ENCODE measurements around the gene MYRFL.
"Not testable (repeated sequence)": the region's sequence is repeated elsewhere in the genome, so short reads cannot be mapped to it uniquely, and the experiment has no call there.

MYRFL gene

DNA sequence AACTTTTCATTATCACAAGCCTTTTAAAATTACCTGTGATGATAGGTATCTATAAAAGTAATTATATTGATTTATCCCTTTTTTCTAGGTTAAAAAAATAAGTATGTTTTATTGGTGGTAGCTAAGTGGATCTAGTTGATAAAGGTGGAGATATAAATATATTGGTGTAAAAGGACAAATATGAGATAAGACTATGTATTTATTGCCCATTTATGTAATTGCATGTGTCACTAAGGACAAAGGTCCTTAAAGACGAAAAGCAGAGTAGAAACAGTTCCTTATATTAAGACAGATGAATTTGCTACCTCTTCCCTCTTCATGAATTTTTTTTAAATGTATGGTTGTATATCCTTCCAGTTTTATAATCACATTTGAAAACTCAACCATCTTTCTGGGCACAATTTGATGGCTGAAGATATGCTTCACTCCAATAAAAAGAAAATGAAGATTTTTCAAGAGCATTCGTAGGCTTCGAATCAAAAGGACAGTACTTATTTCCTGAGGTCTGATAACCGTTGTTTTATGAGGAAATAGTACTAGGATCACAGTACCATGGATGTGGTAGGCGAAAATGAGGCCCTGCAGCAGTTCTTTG lies at the start of gene MYRFL:
Gene MYRFL (plus strand): TSS at position 262 of the 595 bp plus-strand sequence. CDS start 291 bp downstream, at position 553.
- TF ChIP-seq ZNF274 (IDR thresholded peaks at IDR 0.05; ENCODE audit: low read depth, low read length) = no peak
- no peak within 1 kb of the TSS for H3K4me3 ChIP-seq (ENCODE audit: low read length)

DNA sequence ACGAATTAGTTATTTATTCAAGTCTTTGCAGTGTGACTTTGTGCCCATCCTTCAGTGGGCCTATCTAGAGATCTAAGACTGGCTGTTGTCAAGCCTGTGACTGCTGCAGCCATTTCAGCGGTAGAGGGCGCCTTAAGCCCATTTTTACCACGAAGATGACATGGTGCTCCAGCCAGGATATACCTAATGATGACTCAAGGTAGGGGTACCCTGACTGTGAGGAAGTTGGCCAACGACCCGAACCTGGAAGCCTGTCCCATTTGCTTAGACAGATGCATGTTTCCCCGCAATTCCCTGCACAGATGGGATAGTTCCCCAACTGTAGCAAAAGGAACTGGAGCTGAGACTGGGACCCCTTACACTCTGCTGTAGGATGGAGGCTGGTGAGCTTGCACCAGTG lies 45.1 kb upstream of the MYRFL start:
- H3K4me3 ChIP-seq (ENCODE audit: low read length) = no peak overlapping the region

DNA sequence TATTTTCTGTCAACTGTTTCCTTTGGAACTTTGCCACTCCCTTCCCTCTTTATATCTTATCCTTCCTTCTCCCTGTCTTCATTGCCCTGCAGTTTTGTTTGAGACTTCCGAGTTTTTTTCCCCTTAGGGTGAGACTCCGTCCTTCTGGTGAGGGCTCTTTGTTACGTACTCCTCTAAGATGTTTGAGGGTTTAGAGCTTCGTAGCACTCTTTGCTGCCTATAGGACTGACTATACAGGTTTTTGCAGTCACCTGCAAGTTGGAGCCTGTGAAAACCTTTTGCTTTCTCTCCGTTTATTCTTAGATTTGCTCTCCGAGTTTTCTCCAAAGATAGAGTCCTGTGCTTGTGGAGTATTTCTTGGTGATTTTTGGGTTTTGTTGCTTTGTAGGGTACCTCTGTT lies 41.7 kb upstream of the MYRFL start:
- no peak for TF ChIP-seq ZNF274 (IDR thresholded peaks at IDR 0.05; ENCODE audit: low read depth, low read length)
- H3K4me3 ChIP-seq (ENCODE audit: low read length) = no peak overlapping the region

More for the DNA sequence above, 45.1 kb upstream of the MYRFL start:
- TF ChIP-seq ZNF274 (IDR thresholded peaks at IDR 0.05; ENCODE audit: low read depth, low read length) = no peak

DNA sequence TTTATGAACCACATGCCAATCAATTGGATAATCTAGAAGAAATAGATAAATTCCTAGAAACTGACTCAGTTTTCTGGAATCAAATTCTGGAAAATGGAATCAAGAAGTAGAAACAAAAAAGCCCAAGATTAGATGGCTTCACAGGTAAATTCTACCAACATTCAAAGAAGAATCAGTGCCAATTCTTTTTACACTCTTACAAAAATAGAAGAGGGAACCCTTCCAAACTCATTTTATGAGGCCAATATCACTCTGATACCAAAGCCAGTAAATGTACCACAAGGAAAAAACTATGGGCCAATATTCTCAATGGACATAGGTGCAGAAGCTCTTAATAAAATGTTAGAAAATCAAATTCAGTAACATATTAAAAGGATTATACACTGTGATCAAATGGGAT lies 35.7 kb upstream of the MYRFL start:
- TF ChIP-seq ZNF274 (IDR thresholded peaks at IDR 0.05; ENCODE audit: low read depth, low read length) = no peak
- no peak overlapping the region for H3K4me3 ChIP-seq (ENCODE audit: low read length)

DNA sequence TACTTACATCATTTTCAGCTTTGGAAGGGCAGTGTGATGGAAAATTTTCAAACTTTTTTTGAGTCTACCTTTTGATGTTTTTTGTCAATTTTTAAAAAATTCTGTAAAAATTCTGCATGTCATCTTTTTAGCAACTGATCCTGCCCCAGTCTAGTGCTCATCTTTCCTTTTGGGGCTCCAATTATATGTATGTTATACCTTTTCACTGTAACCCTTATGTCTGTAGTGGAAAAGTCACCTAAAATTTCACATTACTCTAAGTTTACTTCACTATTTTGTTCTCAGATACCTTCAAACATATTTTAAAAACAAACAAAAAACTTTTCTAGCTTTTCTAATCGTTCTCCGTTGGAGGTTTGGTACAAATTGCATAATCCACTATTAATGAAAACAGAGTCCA lies 32.5 kb upstream of the MYRFL start:
- no peak overlapping the region for H3K4me3 ChIP-seq (ENCODE audit: low read length)
- no peak for TF ChIP-seq ZNF274 (IDR thresholded peaks at IDR 0.05; ENCODE audit: low read depth, low read length)

DNA sequence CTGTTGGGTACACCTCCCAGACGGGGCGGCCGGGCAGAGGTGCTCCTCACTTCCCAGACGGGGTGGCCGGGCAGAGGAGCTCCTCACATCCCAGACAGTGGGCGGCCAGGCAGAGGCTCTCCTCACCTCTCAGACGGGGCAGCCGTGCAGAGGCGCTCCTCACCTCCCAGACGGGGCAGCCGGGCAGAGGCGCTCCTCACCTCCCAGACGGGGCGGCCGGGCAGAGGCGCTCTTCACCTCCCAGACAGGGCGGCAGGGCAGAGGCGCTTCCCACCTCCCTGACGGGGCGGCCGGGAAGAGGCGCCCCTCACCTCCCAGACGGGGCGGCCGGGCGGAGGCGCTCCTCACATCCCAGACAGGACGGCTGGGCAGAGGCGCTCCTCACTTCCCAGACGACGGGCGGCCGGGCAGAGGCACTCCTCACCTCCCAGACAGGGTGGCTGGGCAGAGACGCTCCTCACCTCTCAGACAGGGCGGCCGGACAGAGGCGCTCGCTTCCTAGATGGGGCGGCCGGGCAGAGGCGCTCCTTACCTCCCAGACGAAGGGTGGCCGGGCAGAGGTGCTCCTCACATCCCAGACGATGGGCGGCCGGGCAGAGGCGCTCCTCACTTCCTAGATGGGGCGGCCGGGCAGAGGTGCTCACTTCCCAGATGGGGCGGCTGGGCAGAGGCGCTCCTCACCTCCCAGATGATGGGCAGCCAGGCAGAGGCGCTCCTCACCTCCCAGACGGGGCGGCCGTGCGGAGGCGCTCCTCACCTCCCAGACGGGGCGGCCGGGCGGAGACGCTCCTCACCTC lies 17.7 kb upstream of the MYRFL start:
- not testable (repeated sequence) for H3K4me3 ChIP-seq (ENCODE audit: low read length)

DNA sequence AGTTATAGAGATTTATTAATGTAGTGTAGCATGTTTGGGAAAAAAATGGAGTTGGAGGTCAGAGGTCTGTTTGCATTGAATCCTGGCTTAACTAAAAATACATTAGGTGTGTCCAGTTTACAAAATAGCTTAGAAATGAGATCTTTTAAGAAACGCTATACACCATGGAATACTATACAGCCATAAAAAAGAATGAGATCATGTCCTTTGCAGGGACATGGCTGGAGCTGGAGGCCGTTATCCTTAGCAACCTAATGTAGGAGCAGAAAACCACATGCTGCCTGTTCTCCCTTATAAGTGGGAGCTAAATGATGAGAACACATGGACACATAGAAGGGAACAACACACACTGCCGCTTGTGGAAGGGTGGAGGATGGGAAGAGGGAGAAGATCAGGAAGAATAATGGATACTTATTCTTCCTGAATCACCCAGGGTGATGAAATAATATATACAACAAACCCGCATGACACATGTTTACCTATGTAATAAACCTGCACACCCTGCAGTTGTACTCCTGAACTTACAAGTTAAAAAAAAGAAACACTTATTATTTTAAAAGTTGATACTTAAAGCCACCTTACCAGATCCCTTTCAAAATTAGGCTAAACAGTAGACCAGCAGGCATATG lies 14.0 kb upstream of the MYRFL start:
- H3K4me3 ChIP-seq (ENCODE audit: low read length) = no peak overlapping the region
- TF ChIP-seq ZNF274 (IDR thresholded peaks at IDR 0.05; ENCODE audit: low read depth, low read length) = no peak

DNA sequence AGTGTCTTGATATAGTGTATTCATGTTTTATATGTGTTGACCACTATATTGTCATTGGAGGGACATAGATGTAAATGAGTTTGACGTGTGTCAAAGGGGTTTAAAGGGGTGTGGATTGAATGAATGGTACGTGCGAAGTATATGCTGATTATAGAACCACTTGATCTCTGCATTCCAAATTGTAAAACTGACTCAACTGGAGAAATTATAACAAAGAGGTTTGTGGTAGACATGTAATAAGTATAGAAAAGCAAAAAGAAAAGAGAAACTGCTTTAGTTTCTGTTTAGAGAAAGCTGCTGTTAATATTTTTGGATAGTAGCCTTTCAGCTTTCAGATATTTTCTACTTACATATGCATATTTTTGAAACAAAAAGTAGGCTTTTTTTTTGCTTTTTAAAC lies 8.9 kb upstream of the MYRFL start:
- H3K4me3 ChIP-seq (ENCODE audit: low read length) = no peak overlapping the region
- TF ChIP-seq ZNF274 (IDR thresholded peaks at IDR 0.05; ENCODE audit: low read depth, low read length) = no peak

DNA sequence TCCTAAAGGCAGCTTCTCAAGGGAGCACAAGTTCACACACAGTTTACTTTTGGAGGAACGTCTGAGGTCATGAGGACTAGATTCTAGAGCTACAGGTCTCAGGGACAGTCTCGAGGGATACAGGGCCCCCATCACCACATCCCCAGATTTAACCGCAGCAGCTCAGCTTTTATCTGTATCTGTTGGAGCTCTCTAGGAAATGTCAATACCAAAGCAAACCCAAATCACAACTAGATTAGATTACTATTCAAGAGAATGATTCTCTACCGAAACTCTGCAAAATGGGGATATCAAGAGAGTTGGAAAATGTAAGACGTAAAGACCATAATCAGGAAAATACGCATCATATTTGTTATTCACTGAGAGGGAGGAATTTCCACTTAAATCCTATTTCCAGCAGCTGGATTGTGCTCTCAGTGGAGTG lies 4.0 kb upstream of the MYRFL start:
- no peak for TF ChIP-seq ZNF274 (IDR thresholded peaks at IDR 0.05; ENCODE audit: low read depth, low read length)
- no peak overlapping the region for H3K4me3 ChIP-seq (ENCODE audit: low read length)

DNA sequence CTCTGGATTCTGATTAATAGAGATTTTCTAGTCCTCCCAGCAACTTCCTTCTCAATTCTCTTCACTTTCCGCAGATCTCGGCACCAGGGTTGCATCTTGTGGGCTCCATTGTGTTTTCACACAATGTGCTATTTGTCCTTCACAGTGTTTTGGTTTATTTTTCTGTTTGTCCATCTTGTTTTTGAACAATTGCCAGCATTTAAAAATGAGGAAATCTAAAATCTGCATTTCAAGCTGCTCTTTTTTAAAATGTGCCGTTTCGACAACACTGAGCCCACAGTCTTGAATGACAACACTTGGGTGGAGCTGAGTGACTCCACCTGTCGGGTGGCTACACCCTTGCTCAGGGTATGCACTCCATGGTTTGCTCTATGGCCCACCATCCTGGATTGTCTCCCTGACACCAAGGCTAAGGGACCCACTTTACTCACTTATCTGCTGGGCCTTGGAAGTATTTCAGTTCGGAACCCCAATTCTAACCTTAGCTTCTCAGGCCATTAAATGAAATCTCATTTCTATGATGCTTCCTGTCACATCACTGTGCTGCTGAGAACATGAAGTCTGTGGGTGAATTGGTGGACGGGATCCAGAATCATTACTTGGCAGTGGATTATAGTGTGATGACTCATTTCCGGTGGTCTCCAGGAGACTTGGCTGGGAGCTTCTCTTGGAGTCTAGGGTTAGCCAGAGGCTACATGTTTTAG lies 3.4 kb upstream of the MYRFL start:
- TF ChIP-seq ZNF274 (IDR thresholded peaks at IDR 0.05; ENCODE audit: low read depth, low read length) = no peak
- no peak overlapping the region for H3K4me3 ChIP-seq (ENCODE audit: low read length)

DNA sequence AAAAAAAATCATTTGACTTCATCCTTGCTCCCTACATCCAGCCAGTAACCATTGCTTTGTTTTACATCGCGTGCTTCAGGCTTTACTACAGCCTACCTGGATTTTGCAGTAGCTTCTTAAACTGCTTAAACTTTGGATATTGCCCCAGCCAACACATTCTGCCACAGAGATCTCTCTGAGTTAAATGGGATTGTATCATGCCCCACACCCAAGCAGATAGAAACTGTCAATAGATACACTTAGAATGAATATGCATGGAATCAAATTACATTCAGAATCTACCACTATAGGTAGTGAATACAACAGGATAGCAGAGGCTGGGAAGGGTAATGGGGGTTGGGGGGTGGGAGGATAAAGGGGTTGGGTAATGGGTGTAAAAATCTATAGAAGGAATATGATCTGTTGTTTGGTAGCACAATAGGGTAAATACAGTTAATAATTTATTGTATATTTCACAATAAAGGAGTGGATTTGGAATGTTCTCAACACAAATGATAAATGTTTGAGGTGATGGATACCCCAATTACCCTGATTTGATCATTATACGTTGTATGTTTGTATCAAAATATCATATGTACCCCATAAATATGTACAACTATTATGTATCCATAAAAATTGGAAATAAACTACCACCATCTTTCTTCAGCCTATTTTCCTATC lies 2.7 kb upstream of the MYRFL start:
- H3K4me3 ChIP-seq (ENCODE audit: low read length) = no peak overlapping the region
- TF ChIP-seq ZNF274 (IDR thresholded peaks at IDR 0.05; ENCODE audit: low read depth, low read length) = no peak

DNA sequence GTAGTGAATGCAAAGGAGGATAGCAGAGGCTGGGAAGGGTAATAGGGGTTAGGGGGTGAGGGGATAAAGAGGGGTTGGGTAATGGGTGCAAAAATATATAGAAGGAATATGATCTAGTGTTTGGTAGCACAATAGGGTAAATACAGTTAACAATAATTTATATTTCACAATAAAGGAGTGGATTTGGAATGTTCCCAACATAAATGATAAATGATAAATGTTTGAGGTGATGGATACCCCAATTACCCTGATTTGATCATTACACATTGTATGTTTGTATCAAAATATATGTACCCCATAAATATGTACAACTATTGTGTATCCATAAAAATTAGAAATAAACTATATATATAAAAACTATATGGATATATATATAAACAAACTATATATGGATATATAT lies 999 bp upstream of the MYRFL start:
- TF ChIP-seq ZNF274 (IDR thresholded peaks at IDR 0.05; ENCODE audit: low read depth, low read length) = no peak
- no peak overlapping the region for H3K4me3 ChIP-seq (ENCODE audit: low read length)

DNA sequence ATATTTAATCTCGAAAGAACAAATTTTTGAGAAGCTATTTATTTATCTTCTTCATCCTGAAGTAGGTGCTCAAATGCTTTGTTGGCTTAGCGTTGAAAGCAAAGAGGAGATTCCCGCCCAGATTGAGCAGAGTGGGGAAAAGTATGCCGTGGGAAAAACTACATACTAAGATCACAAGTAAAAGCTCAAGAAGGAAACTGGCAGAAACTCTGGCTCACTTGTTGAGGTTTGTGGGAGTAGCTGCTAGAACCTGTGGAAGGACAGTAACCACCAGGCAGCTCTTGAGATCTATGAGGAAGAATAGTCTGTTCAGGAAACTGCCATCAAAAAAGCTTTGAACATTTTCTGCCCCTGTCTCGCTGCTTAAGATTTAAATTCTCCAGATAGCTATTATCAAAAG lies 3.9 kb downstream of the MYRFL start:
- TF ChIP-seq ZNF274 (IDR thresholded peaks at IDR 0.05; ENCODE audit: low read depth, low read length) = no peak
- no peak overlapping the region for H3K4me3 ChIP-seq (ENCODE audit: low read length)

DNA sequence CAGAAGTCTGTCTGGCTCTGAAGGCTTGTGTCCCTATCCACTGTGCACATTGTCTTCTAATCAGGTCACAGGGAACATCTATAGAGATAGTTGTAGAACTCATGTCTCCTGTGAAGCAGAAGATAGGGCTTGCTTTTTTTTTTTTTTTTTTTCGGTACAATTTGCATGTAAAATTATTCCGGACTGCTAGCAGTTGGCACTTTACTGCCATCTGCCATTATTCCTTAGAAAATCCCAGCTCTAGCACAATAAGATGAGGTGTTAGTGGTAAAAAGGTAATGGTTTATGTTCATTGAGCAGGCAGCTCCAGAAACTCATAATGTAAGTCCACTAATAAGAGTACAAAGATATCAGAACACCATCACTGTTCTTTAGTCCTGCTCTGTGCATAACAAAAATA lies 8.7 kb downstream of the MYRFL start:
- TF ChIP-seq ZNF274 (IDR thresholded peaks at IDR 0.05; ENCODE audit: low read depth, low read length) = no peak
- H3K4me3 ChIP-seq (ENCODE audit: low read length) = no peak overlapping the region
